IMR-90 (cell line): ENCODE measurements around the gene TP53I11. TPM values are rescaled to one million over a fixed set of nuclear protein-coding genes. Genes with fewer than 3 reads are reported as not detected.

Experiments used
- ATAC-seq: fragments of 200-7000 bp; cut with Tn5 transposase; 2 replicates; pipeline ENCODE4 v1.9.1; 2020; ENCODE audit warnings: low read depth, mild to moderate bottlenecking, moderate library complexity
- BruUV-seq: library from RNA; stranded (reverse); fragments of 400-500 nt; replicated peaks from 2 replicates; lab custom pipeline; 2021; lab: Mats Ljungman, UMichigan
- CTCF ChIA-PET: fragments of 300-600 bp; formaldehyde crosslinking; extraction: SDS; loops from one replicate; lab custom pipeline; 2021; ENCODE audit warnings: antibody characterized with exemption; lab: Yijun Ruan, JAX
- POLR2A ChIA-PET: fragments of 300-600 bp; sonication (Branson Sonifier 250); formaldehyde crosslinking; loops from one replicate; lab custom pipeline; 2022; ENCODE audit warnings: antibody characterized with exemption; ENCODE audit not compliant: unreplicated experiment; lab: Charles Lee
- DNase-seq: peaks from one replicate; pipeline ENCODE4 v3.0.0; 2013
- H2AFZ ChIP-seq: replicated peaks from 2 replicates; pipeline ENCODE3; 2013; ENCODE audit warnings: low read length, mild to moderate bottlenecking; ENCODE audit not compliant: poor library complexity
- H2AK5ac ChIP-seq: 2 replicates; pipeline ENCODE4 v1.6.1; 2013; ENCODE audit warnings: low read depth, low read length, inconsistent platforms
- H2AK9ac ChIP-seq: replicated peaks from 2 replicates; pipeline ENCODE3; 2013; ENCODE audit warnings: mild to moderate bottlenecking, low read depth, low read length, moderate library complexity; ENCODE audit not compliant: poor library complexity
- H2BK120ac ChIP-seq: 2 replicates; pipeline ENCODE4 v1.6.1; 2013; ENCODE audit warnings: low read depth, low read length, inconsistent platforms
- H2BK15ac ChIP-seq: 3 replicates; pipeline ENCODE4 v1.6.1; 2013; ENCODE audit warnings: low read depth, low read length, inconsistent platforms
- H2BK20ac ChIP-seq: 2 replicates; pipeline ENCODE4 v1.6.1; 2013; ENCODE audit warnings: low read depth, mild to moderate bottlenecking, inconsistent platforms, low read length, moderate library complexity
- H2BK5ac ChIP-seq: 2 replicates; pipeline ENCODE4 v1.6.1; 2013; ENCODE audit warnings: mild to moderate bottlenecking, low read depth, low read length, inconsistent platforms; ENCODE audit not compliant: poor library complexity, severe bottlenecking
- H3K14ac ChIP-seq: replicated peaks from 2 replicates; pipeline ENCODE4 v1.6.1; 2013; ENCODE audit warnings: low read depth, low read length, inconsistent platforms
- H3K18ac ChIP-seq: 2 replicates; pipeline ENCODE4 v1.6.1; 2013; ENCODE audit warnings: low read depth, low read length, control low read depth
- H3K23ac ChIP-seq: 2 replicates; pipeline ENCODE4 v1.6.1; 2013; ENCODE audit warnings: low read depth, low read length, inconsistent platforms
- H3K27ac ChIP-seq: 2 replicates; pipeline ENCODE4 v1.5.1; 2013; ENCODE audit warnings: mild to moderate bottlenecking, control low read depth, low read length; ENCODE audit not compliant: insufficient read depth
- H3K27me3 ChIP-seq: 2 replicates; pipeline ENCODE4 v1.6.1; 2013; ENCODE audit warnings: low read length; ENCODE audit not compliant: control insufficient read depth, insufficient read depth
- H3K36me3 ChIP-seq: 2 replicates; pipeline ENCODE4 v1.6.1; 2013; ENCODE audit warnings: low read length, mixed read lengths; ENCODE audit not compliant: control insufficient read depth, insufficient read depth
- H3K4ac ChIP-seq: 2 replicates; pipeline ENCODE4 v1.6.1; 2013; ENCODE audit warnings: low read depth, low read length, inconsistent platforms
- H3K4me1 ChIP-seq: 2 replicates; pipeline ENCODE4 v1.6.1; 2013; ENCODE audit warnings: low read length, mixed read lengths; ENCODE audit not compliant: control insufficient read depth, insufficient read depth
- H3K4me2 ChIP-seq: 2 replicates; pipeline ENCODE4 v1.6.1; 2013; ENCODE audit warnings: low read depth, mild to moderate bottlenecking, control low read depth, low read length, moderate library complexity
- H3K4me3 ChIP-seq: 2 replicates; pipeline ENCODE4 v1.5.1; 2013; ENCODE audit warnings: low read depth, mild to moderate bottlenecking, control low read depth, low read length, moderate library complexity; ENCODE audit not compliant: insufficient read depth
- H3K56ac ChIP-seq: 2 replicates; pipeline ENCODE4 v1.6.1; 2013; ENCODE audit warnings: low read length, inconsistent platforms; ENCODE audit not compliant: insufficient read depth; ENCODE audit errors: extremely low read depth
- H3K79me1 ChIP-seq, 2 experiments: 2 replicates each; pipeline ENCODE4 v1.6.1; 2013; ENCODE audit warnings: low read length in 2 of 2, inconsistent platforms in 1 of 2, low read depth in 1 of 2
- H3K9ac ChIP-seq: 2 replicates; pipeline ENCODE4 v1.6.1; 2013; ENCODE audit warnings: low read depth, low read length, control low read depth
- H3K9me1 ChIP-seq: 2 replicates; pipeline ENCODE4 v1.6.1; 2013; ENCODE audit warnings: low read length, inconsistent platforms; ENCODE audit not compliant: insufficient read depth
- H3K9me3 ChIP-seq: 2 replicates; pipeline ENCODE4 v1.6.1; 2013; ENCODE audit warnings: low read length; ENCODE audit not compliant: control insufficient read depth, insufficient read depth
- H4K20me1 ChIP-seq: 2 replicates; pipeline ENCODE4 v1.6.1; 2013; ENCODE audit warnings: low read length, inconsistent platforms; ENCODE audit not compliant: insufficient read depth
- H4K5ac ChIP-seq: 2 replicates; pipeline ENCODE4 v1.6.1; 2013; ENCODE audit warnings: mild to moderate bottlenecking, low read depth, low read length, control low read depth
- H4K8ac ChIP-seq, 2 experiments: 2 replicates each; pipeline ENCODE4 v1.6.1; 2013; ENCODE audit warnings: low read depth in 2 of 2, low read length in 2 of 2, control low read depth in 1 of 2, inconsistent platforms in 1 of 2
- H4K91ac ChIP-seq: 2 replicates; pipeline ENCODE4 v1.6.1; 2013; ENCODE audit warnings: low read depth, low read length, inconsistent platforms; ENCODE audit not compliant: insufficient read depth
- BHLHE40 ChIP-seq: fragments of 150-350 bp; IDR thresholded peaks from 2 replicates; pipeline ENCODE4 v1.6.1; 2016; ENCODE audit warnings: mild to moderate bottlenecking, low read depth, low read length
- CEBPB ChIP-seq: IDR thresholded peaks from 2 replicates; pipeline ENCODE4 v1.6.1; 2012; ENCODE audit warnings: low read depth, low read length, improper control_type of control experiment
- CHD1 ChIP-seq: IDR thresholded peaks from 2 replicates; pipeline ENCODE4 v1.6.1; 2012; ENCODE audit warnings: low read depth, low read length, improper control_type of control experiment
- CTCF ChIP-seq: conservative IDR thresholded peaks from 2 replicates; pipeline ENCODE4 v1.5.1; 2012; ENCODE audit warnings: mild to moderate bottlenecking, low read depth, low read length, improper control_type of control experiment
- ELK1 ChIP-seq: fragments of 150-350 bp; IDR thresholded peaks from 2 replicates; pipeline ENCODE4 v1.6.1; 2016; ENCODE audit warnings: low read depth, mild to moderate bottlenecking, low read length, moderate library complexity, borderline replicate concordance
- FOS ChIP-seq: fragments of 150-350 bp; IDR thresholded peaks from 2 replicates; pipeline ENCODE4 v1.6.1; 2016; ENCODE audit warnings: low read depth, low read length
- MAFK ChIP-seq: IDR thresholded peaks from 2 replicates; pipeline ENCODE4 v1.6.1; 2012; ENCODE audit warnings: low read depth, low read length, improper control_type of control experiment
- MAZ ChIP-seq: IDR thresholded peaks from 2 replicates; pipeline ENCODE4 v1.6.1; 2012; ENCODE audit warnings: low read depth, mild to moderate bottlenecking, low read length, improper control_type of control experiment, moderate library complexity, borderline replicate concordance
- MXI1 ChIP-seq: IDR thresholded peaks from 2 replicates; pipeline ENCODE4 v1.6.1; 2012; ENCODE audit warnings: low read depth, mild to moderate bottlenecking, low read length, moderate library complexity, borderline replicate concordance
- NFE2L2 ChIP-seq: fragments of 150-350 bp; IDR thresholded peaks from 2 replicates; pipeline ENCODE4 v1.6.1; 2016; ENCODE audit warnings: low read depth, mild to moderate bottlenecking, low read length
- POLR2A ChIP-seq: IDR thresholded peaks from 2 replicates; pipeline ENCODE4 v1.6.1; 2012; ENCODE audit warnings: mild to moderate bottlenecking, low read depth, low read length
- RAD21 ChIP-seq: IDR thresholded peaks from 2 replicates; pipeline ENCODE4 v1.6.1; 2012; ENCODE audit warnings: low read length, improper control_type of control experiment
- RCOR1 ChIP-seq: IDR thresholded peaks from 2 replicates; pipeline ENCODE4 v1.6.1; 2012; ENCODE audit warnings: mild to moderate bottlenecking, low read length, improper control_type of control experiment; ENCODE audit not compliant: insufficient replicate concordance
- USF2 ChIP-seq: fragments of 150-350 bp; IDR thresholded peaks from 2 replicates; pipeline ENCODE4 v1.6.1; 2017; ENCODE audit warnings: mild to moderate bottlenecking, antibody characterized with exemption, low read length, low read depth
- WGBS, 2 experiments: methylation state at CpG; one replicate each; pipeline versions ENCODE4 v1.1.5 to v1.1.7; 2013; ENCODE audit warnings: missing lambda C conversion rate in 2 of 2; ENCODE audit not compliant: insufficient read length in 1 of 2; ENCODE audit errors: extremely low coverage in 2 of 2; 5-methylcytosine and 5-hydroxymethylcytosine counted together
- dilution Hi-C: fragments of 300-500 bp; cut with HindIII; formaldehyde crosslinking; loops from one replicate; pipeline ENCODE4 v1.14.3; 2018; ENCODE audit warnings: low sequenced_read_pairs; ENCODE audit not compliant: unreplicated experiment
- in situ Hi-C: fragments of 300-500 bp; cut with MboI; formaldehyde crosslinking; loops from 3 replicates; pipeline ENCODE4 v1.14.3; 2019; ENCODE audit warnings: low sequenced_read_pairs, inconsistent platforms, mixed read lengths
- intact Hi-C: fragments of 100-400 bp; cut with micrococcal nuclease; formaldehyde crosslinking; loops from 2 replicates; pipeline ENCODE4 v1.10.0; 2022
- polyA plus RNA-seq, 3 experiments: library from polyadenylated mRNA; depleted of rRNA; stranded (reverse); fragments of >200 nt; gene quantifications; 2 replicates each; pipeline ENCODE4 v1.2.3, GENCODE V29; 2012; ENCODE audit warnings: low replicate concordance in 1 of 3
- total RNA-seq: library from RNA; depleted of rRNA; stranded (reverse); fragments of >200 nt; gene quantifications from 2 replicates; pipeline ENCODE4 v1.2.3, GENCODE V29; 2012

The TP53I11 gene
- total and polyA plus RNA-seq, 2 of the 4 experiments (the other 2 are of a cell fraction) = 3.9 to 22.0 TPM

GRCh38 chr11:44934735-44935250 is 15.9 kb downstream of the TP53I11 start:
- Histone ChIP-seq H4K91ac (no peak overlapping the region), H3K9ac (no peak overlapping the region), H3K4me2 (no peak overlapping the region), H2AFZ (no peak overlapping the region), H3K9me1 (no peaks in the 10 kb centered on the region), H4K5ac (no peak overlapping the region), H3K4me3 (no peak overlapping the region), H2BK15ac (no peak overlapping the region), H3K9me3 (no peaks in the 10 kb centered on the region), H3K18ac (no peak overlapping the region), H2BK5ac (no peak overlapping the region), H2AK5ac (no peak overlapping the region), H2AK9ac (no peak overlapping the region), H4K8ac (no peak overlapping the region), H3K14ac (no peak overlapping the region), H2BK120ac (no peak overlapping the region), H3K23ac (no peak overlapping the region), H3K79me1 (no peaks in the 10 kb centered on the region), H3K4me1 (no peaks in the 10 kb centered on the region; the same call in 1 of the 2 replicates), H2BK20ac (no peak overlapping the region), H4K20me1 (peaks cover 11% of the 10 kb centered on the region; the same call in 1 of the 2 replicates), H3K27ac (no peak overlapping the region), H3K27me3 (no peaks in the 10 kb centered on the region), H3K56ac (no peak overlapping the region), H3K4ac (no peak overlapping the region), H3K36me3 (peaks cover 30% of the 10 kb centered on the region; the same call in 1 of the 2 replicates)
- in situ Hi-C loops (loop anchor here (10.0 kb wide), 1 partner anchor 360 kb away; no protein-coding TSS in a partner anchor), dilution Hi-C loops (no loop called here), intact Hi-C loops (no loop called here)
- DNase-seq = no peak
- ChIA-PET CTCF (no interaction called here), POLR2A (no interaction called here)
- BruUV-seq = no TSS peak
- no peak for ATAC-seq
- 93% methylated on average over 5 of the region's 13 CpGs; no CpG with 5 or more reads in 1 of the 2 experiments for WGBS, 2 experiments
- TF ChIP-seq RAD21 (no peak), FOS (no peak), CTCF (no peak), CHD1 (no peak), MAFK (no peak), POLR2A (no peak), NFE2L2 (no peak), ELK1 (no peak), USF2 (no peak), MXI1 (no peak), RCOR1 (no peak), MAZ (no peak), CEBPB (no peak), BHLHE40 (no peak)
